Epidermal melanocyte (primary cell): Measurements from ENCODE around the gene FERMT3.
A peak's percentile ranks its signal among the peaks of the same experiment; 100 is the strongest.

Experiments
- DNase-seq: peaks from one replicate; pipeline ENCODE4 v3.0.0; 2011; ENCODE audit warnings: low spot score; ENCODE audit not compliant: insufficient read length

Gene FERMT3

GRCh38 chr11:64247729-64248531, 41.4 kb downstream of the FERMT3 start:
- peak; percentile 55 for DNase-seq

- DNase-seq: no peak
Measured at GRCh38 chr11:64248578-64248977, 42.1 kb downstream of the FERMT3 start.

- no peak for DNase-seq
Measured at GRCh38 chr11:64249038-64249437, 42.5 kb downstream of the FERMT3 start.

- DNase-seq: no peak
Measured at GRCh38 chr11:64249563-64250414, 43.3 kb downstream of the FERMT3 start.

GRCh38 chr11:64250415-64251015, 44.0 kb downstream of the FERMT3 start:
- no peak for DNase-seq

GRCh38 chr11:64251016-64251752, 44.7 kb downstream of the FERMT3 start, which contains the start of gene PLCB3:
PLCB3 (plus strand) TSS chr11:64251530; CDS start chr11:64251650, 120 bp downstream.
- DNase-seq: peak; percentile 82

- DNase-seq: no peak
Measured at GRCh38 chr11:64251753-64252002, 45.2 kb downstream of the FERMT3 start.

GRCh38 chr11:64252003-64252872, 45.7 kb downstream of the FERMT3 start:
- peak; percentile 76 for DNase-seq

- no peak for DNase-seq
Measured at GRCh38 chr11:64253043-64253442, 46.5 kb downstream of the FERMT3 start.

- DNase-seq: no peak
Measured at GRCh38 chr11:64253481-64253880, 47.0 kb downstream of the FERMT3 start.

GRCh38 chr11:64254326-64254725, 47.8 kb downstream of the FERMT3 start:
- no peak for DNase-seq

- DNase-seq: no peak
Measured at GRCh38 chr11:64255135-64256128, 48.9 kb downstream of the FERMT3 start.

GRCh38 chr11:64256300-64256699, 49.8 kb downstream of the FERMT3 start:
- DNase-seq: no peak

GRCh38 chr11:64258356-64258755, 51.8 kb downstream of the FERMT3 start:
- DNase-seq: no peak

GRCh38 chr11:64258946-64259532, 52.5 kb downstream of the FERMT3 start:
- no peak for DNase-seq

GRCh38 chr11:64259533-64260067, 53.1 kb downstream of the FERMT3 start:
- no peak for DNase-seq

- no peak for DNase-seq
Measured at GRCh38 chr11:64260147-64260708, 53.7 kb downstream of the FERMT3 start.

- DNase-seq: no peak
Measured at GRCh38 chr11:64261556-64262080, 55.1 kb downstream of the FERMT3 start.
